GM12873 (cell line): ENCODE measurements around the gene ATF3.

Experiments
- TF ChIP-seq, protein P1 (sequence below): IDR thresholded peaks from 2 replicates; pipeline ENCODE4 v1.5.1; 2012; ENCODE audit warnings: low read depth, mild to moderate bottlenecking, moderate library complexity, low read length, control low read depth; ENCODE audit not compliant: insufficient read depth; ENCODE audit errors: missing control alignments

ATF3 gene

DNA sequence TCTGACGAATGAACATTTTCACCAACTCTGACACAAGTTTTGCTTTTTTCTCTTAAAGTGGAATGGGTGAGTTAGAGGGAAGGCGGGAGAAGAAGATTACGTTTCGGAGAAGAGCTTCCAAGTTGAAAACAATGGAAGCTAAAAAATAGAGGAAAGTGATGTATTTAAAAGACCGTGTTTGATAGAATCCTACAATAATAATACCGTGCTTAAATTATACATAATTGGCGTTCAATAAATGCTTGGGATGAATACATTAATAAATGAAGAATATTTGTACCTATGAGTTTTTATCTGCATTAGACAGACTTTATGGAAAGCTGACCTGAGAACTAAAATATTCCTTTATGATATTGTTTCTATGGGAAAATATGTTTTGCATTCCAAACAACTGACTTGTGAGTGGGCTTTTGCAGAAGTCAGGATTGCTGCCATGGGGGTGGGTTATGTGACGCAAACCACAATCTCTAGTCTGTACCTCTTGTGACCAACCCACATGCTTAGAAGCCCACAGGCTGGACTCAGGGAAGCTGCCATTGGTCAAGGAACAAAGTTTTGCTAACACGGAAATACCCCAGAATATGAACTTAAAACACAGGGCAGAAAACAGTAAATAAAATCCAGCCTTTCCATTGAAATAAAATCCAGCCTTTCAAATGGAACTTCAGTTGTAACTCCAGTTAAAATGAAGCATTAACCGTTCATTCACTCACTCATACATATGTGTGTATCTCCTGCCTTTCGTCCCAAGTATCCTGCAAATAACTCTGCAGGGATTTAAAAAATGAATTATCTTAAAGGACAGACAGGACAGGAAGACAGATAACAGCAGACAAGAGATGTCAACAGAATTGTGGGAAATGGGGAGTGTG, 21.3 kb upstream of the ATF3 start:
- TF ChIP-seq, protein P1, sequence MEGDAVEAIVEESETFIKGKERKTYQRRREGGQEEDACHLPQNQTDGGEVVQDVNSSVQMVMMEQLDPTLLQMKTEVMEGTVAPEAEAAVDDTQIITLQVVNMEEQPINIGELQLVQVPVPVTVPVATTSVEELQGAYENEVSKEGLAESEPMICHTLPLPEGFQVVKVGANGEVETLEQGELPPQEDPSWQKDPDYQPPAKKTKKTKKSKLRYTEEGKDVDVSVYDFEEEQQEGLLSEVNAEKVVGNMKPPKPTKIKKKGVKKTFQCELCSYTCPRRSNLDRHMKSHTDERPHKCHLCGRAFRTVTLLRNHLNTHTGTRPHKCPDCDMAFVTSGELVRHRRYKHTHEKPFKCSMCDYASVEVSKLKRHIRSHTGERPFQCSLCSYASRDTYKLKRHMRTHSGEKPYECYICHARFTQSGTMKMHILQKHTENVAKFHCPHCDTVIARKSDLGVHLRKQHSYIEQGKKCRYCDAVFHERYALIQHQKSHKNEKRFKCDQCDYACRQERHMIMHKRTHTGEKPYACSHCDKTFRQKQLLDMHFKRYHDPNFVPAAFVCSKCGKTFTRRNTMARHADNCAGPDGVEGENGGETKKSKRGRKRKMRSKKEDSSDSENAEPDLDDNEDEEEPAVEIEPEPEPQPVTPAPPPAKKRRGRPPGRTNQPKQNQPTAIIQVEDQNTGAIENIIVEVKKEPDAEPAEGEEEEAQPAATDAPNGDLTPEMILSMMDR = no peak

DNA sequence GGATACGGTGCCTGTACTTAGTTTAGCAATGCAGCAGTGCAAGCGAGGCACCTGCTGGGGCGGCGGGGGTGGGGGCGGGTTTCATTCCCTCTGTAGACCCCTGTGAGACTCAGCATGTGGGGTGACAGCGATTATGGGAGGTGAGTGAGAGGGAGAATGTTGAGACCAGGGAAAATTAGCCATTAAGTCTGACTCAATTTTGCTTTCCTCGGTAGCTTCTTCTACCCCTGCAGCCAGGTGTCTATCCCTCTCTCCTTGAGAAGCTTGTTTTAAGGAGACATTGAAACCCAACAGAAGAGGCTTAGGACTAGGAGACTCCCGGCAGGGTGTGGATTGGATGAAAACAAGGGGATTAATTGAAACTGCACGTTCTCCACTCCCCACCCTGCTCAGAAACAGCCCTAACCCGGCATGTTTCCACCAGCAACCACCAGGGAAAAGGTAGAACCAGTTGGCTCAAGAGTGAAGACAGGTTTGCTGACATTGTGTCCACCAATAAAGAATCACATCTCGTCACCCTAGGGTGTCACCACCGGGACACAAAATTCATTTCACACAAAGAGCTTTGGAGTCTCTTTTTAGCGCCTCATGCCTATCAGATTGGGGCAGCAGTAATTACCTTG, 20.6 kb upstream of the ATF3 start:
- TF ChIP-seq, protein P1 = no peak

DNA sequence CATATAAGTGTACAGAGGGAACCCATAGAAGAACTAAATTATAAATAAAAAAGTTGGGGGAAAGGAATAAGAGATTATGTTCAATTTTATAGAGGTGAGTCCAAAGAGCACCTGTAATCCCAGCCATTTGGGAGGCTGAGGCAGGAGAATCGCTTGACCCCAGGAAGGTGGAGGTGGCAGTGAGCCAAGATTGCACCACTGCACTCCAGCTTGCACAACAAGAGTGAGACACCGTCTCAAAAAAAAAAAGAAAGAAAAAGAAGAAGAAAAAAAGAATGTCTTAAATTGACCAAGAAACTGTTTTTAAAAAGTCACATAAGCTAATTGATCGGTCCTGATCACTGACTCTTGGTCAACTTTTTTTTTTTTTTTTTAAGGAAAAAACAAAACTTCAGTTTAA, 19.1 kb upstream of the ATF3 start:
- TF ChIP-seq, protein P1 = no peak

DNA sequence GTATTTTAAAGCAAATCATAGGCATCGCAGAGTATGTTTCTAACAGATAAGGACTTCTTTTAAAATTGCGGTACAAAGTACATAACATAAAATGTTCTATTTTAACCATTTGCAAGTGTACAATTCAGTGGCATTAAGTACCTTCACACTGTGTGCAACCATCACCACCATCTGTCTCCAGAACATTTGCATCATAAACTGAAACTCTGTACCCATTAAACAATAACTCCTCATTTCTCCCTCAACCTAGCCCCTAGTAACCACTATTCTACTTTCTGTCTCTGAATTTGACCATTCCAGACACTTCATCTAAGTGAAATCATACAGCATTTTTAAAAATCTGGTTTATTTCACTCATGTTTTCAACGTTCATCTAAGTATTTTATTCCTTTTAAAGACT, 16.6 kb upstream of the ATF3 start:
- TF ChIP-seq, protein P1 = no peak

DNA sequence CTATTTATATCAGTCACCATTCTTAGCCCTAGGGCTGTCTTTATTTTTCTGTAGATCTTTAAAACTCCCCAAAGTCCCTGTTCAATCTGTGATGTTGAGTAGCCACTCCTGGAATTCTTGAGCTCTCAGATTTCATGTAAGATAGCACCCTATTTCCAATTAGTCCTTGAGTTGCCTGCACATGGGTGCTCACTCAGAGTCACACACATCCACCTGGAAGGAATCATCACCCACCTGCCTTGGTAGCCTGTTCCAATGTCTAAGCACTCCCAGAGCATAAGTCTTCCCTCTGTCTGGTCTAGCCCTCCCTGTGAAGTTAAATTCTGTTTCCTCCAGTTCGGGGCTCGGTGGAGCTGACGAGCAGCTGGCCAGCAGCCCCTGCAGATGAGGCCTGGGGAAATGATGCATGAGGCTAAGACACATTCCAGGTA, 14.7 kb upstream of the ATF3 start:
- TF ChIP-seq, protein P1 = no peak

DNA sequence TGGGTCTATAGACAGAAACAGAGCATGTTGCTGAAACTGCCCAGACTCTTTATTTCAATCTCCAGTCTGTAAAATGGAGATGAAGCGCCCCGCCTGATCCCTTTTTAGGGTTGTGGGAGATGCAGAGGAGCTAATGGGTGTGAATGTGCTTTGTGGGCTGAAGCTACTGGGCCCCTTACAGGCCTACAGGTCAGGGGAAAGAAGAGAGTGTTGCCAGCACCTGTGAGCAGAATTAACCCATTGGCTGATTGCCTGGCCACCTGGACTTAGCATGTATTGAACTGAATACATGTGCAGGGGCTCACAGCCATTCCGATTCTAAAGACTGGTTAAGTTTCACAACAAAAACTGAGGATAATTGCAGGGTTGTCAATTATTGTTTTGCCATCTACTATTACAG, 13.9 kb upstream of the ATF3 start:
- TF ChIP-seq, protein P1 = no peak

DNA sequence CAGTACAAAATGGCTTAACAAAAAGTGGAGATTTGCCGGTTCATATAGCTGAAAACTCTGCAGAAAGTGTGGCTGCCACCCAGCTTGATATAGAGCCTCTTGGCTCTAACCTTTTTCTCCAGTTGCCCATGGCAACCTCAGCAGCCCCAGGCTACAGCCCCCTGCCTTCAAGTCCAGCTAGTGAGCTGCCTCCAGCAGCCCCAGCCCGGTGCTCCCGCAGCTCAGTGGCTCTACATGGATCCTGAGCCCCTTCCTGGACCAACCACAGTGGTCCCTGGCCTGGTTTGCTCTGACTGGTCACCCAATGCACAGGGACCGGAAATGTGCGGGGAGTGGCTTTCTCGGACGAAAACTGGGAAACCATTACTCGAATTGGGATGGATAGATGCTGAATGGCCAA, 13.3 kb upstream of the ATF3 start:
- TF ChIP-seq, protein P1 = no peak
